ENCODE measurements around the gene SPATA46.

DNA sequence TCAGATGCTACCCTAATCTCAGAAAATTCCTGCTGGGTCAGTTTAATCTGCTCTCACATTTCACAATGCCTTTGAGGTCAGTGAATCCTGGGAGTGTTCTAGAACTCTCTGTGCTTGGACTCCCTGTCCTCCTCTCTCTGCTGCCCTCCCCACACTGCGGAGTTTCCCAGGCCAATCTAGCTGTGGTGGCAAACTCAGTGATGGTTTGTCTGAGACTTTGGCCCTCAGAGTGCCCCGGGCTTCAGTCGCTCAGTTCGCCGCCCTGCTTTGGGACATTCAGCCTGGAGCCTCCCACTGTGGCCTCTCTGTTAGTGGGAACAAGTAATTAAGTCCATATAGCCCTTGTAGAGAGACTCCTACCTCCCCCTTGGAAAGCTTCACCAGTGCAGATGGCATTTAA lies 12.0 kb upstream of the SPATA46 start:
- TF ChIP-seq, protein P1, sequence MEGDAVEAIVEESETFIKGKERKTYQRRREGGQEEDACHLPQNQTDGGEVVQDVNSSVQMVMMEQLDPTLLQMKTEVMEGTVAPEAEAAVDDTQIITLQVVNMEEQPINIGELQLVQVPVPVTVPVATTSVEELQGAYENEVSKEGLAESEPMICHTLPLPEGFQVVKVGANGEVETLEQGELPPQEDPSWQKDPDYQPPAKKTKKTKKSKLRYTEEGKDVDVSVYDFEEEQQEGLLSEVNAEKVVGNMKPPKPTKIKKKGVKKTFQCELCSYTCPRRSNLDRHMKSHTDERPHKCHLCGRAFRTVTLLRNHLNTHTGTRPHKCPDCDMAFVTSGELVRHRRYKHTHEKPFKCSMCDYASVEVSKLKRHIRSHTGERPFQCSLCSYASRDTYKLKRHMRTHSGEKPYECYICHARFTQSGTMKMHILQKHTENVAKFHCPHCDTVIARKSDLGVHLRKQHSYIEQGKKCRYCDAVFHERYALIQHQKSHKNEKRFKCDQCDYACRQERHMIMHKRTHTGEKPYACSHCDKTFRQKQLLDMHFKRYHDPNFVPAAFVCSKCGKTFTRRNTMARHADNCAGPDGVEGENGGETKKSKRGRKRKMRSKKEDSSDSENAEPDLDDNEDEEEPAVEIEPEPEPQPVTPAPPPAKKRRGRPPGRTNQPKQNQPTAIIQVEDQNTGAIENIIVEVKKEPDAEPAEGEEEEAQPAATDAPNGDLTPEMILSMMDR (IDR thresholded peaks at IDR 0.05): no peak
- TF ChIP-seq POLR2A (IDR thresholded peaks at IDR 0.05): no peak
